GM13977 (cell line): Measurements from ENCODE around the gene SPON2.

Source experiments
- DNase-seq: peaks from one replicate; pipeline ENCODE4 v3.0.0; 2012; ENCODE audit warnings: low spot score
- CTCF ChIP-seq: IDR thresholded peaks from 2 replicates; pipeline ENCODE4 v1.5.1; 2012; ENCODE audit warnings: mild to moderate bottlenecking, control low read depth; ENCODE audit not compliant: insufficient read depth; ENCODE audit errors: extremely low read depth, missing control alignments
- in situ Hi-C: fragments of 300-500 bp; cut with MboI; formaldehyde crosslinking; loops from one replicate; pipeline ENCODE4 v1.12.0; 2022; ENCODE audit warnings: low sequenced_read_pairs, low pct_unique_long_range_greater_than_20kb, mixed read lengths, inconsistent platforms; ENCODE audit not compliant: unreplicated experiment

Gene SPON2

DNA sequence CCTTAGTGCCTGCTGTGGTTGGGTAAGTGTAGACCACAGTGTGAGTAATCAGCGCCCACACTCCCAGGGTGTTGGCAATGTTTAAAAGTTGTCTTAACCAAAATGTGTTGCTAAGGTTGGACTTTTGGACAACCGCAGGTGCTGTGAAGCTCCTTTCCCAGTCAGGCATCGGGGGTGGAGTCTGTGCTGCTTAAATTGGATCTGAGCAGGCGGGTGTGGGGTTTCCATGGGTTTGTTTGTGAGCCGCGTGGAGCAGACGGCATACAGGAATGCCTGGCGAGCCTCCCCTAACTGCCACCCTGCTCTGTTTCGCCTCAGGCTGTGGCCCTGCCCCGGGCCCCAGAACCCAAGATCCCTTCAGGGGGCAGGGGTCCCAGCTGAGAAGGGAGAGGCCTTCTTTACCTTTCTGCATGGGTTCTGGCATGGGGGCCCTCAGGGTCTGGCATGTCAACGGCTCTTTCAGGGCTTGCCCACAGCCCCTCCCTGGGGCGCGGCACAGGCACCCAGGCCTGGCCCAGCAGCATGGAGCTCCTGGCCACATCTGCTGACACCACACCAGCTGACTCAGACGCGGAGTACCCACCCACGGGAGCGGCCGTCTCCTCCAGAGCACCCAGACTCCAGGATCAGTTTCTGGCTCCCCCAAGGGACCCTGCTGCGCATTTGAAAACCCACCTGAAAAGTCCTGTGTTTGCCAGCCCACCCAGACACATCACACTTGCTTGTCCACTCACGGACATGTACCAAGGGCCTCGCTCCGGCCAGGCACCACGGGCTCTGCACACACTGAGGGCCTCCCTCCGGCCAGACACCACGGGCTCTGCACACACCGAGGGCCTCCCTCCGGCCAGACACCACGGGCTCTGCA lies 5.1 kb upstream of the SPON2 start:
- no peak for TF ChIP-seq CTCF
- no peak for DNase-seq
- in situ Hi-C loops, result no loop called here

- DNase-seq, result no peak
- in situ Hi-C loops, result no loop called here
- TF ChIP-seq CTCF, result no peak
Measured at GRCh38 chr4:1176398-1177273, 4.3 kb upstream of the SPON2 start.

- in situ Hi-C loops, result no loop called here
- no peak for TF ChIP-seq CTCF
- no peak for DNase-seq
Measured at GRCh38 chr4:1175635-1176229, 3.3 kb upstream of the SPON2 start.

DNA sequence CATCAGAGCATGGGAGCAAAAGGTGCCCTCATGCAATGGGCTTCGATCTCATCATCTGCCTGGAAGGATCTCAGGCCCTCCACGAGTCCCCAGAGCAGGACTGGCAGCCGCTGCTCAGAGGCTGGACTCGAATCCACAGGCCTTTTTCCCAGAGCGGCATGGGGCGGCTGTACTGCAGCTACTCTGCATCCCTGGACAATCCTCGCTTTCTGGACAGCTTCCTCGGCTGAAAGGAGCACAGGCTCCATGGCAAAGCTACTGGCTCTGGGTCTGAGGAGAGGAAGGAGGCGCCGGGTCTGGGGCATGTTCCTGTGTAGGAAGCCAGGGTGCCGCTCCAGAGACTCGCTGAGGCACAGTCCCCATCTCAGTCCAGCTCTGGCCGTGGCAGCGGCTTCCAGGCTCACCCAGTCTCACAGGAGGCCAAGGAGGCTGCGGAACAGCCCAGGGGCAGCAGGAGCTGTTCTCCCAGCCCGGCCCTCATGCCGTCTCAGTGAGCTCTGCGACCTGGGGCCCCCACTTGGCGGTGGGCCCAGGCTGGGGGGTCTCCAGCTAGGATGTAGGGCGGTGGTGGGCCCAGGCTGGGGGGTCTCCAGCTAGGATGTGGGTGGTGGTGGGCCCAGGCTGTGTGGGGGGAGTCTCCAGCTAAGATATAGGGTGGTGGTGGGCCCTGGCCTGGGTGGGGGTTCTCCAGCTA lies 2.7 kb upstream of the SPON2 start:
- no peak for TF ChIP-seq CTCF
- in situ Hi-C loops, result no loop called here
- no peak for DNase-seq

DNA sequence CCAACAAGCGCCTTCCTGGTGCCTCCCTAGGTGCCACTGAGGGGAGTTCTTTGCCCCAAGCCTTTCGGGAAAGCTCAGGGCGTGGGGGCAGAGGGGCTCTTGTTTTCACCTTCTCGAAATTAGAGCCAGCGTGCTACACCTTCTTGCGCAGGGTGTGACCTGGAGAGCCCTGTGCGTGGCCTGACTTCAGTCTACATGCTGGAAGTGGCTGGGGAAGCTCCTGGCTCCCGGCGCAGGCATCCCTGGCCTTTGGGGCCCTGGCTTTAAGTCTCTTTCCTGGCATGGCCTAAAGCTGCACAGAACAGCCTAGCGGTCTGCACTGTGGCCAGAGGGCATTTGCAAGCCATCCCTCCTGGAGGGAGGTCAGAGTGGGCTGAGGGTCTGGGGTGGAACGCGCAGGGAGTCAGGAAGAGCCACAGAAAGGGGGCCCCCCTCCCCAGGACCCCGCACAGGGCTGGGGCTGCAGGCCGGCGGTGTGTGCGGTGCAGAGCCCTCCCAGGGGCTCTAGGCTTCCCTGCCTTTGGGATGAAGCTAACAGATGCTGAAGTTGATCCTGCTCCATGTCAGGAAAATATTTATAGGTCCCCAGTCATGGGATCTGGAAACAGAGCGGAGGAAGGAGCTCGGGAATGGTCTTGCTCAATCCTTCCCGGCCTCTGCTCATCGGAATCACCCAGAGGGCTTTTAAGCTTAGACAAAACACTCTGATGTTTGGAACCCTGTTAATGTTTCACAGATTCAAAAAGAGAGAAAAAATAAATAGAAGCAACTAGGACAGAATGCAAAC lies 781 bp upstream of the SPON2 start:
- TF ChIP-seq CTCF, result no peak
- in situ Hi-C loops, result no loop called here
- no peak for DNase-seq
